B cell (primary cell): Measurements from ENCODE around the gene SPATA6L. TPM values are rescaled to one million over a fixed set of nuclear protein-coding genes. Genes with fewer than 3 reads are reported as not detected.

Source experiments
- ATAC-seq: fragments of 200-7000 bp; cut with Tn5 transposase; one replicate; pipeline ENCODE4 v1.10.0; 2021; ENCODE audit warnings: low read depth, mild to moderate bottlenecking, moderate number of reproducible peaks, moderate library complexity
- CTCF ChIA-PET: fragments of 350-600 bp; sonication (Branson Sonifier 250); formaldehyde crosslinking; loops from one replicate; lab custom pipeline; 2021; ENCODE audit warnings: antibody characterized with exemption, inconsistent platforms; lab: Charles Lee
- POLR2A ChIA-PET: fragments of 350-600 bp; sonication (Branson Sonifier 250); formaldehyde crosslinking; loops from one replicate; lab custom pipeline; 2021; ENCODE audit warnings: antibody characterized with exemption; lab: Charles Lee
- DNase-seq: peaks from one replicate; pipeline ENCODE4 v3.0.0; 2013
- H2AFZ ChIP-seq: 2 replicates; pipeline ENCODE4 v1.6.1; 2012; ENCODE audit warnings: mild to moderate bottlenecking, low read depth, low read length; ENCODE audit not compliant: insufficient read depth, poor library complexity, severe bottlenecking
- H3K27ac ChIP-seq, 2 donors: 1 replicate in 1 of 2; 2 replicates in 1 of 2; pipeline ENCODE4 v1.5.1; 2012 to 2013; ENCODE audit warnings: low read length in 2 of 2, mild to moderate bottlenecking in 2 of 2, moderate library complexity in 1 of 2
- H3K27me3 ChIP-seq, 4 experiments: fragments of 200-600 bp in 1 of 4; sonication (generic) in 1 of 4; replicated peaks in 1 of 4; 1 replicate in 2 of 4; 2 replicates in 2 of 4; pipeline versions ENCODE4 v1.6.1 to v1.7.0; 2013 to 2016; ENCODE audit warnings: low read length in 3 of 4, mild to moderate bottlenecking in 2 of 4, mixed read lengths in 1 of 4, moderate library complexity in 1 of 4; ENCODE audit not compliant: insufficient read depth in 4 of 4, control insufficient read depth in 3 of 4; ENCODE audit errors: control extremely low read depth in 1 of 4
- H3K36me3 ChIP-seq, 2 experiments: replicated peaks in 1 of 2; 1 replicate in 1 of 2; 2 replicates in 1 of 2; pipeline versions ENCODE4 v1.6.1 to v1.7.1; 2013; ENCODE audit warnings: low read length in 1 of 2; ENCODE audit not compliant: insufficient read depth in 2 of 2, control insufficient read depth in 1 of 2; ENCODE audit errors: control extremely low read depth in 1 of 2, extremely low read depth in 1 of 2
- H3K4me1 ChIP-seq, 2 donors: fragments of 200-600 bp in 1 of 2; sonication (generic) in 1 of 2; 1 replicate in 1 of 2; 2 replicates in 1 of 2; pipeline versions ENCODE4 v1.5.1 to v1.6.1; 2013 to 2017; ENCODE audit warnings: low read length in 2 of 2; ENCODE audit not compliant: control insufficient read depth in 2 of 2, insufficient read depth in 2 of 2
- H3K4me2 ChIP-seq: replicated peaks from 2 replicates; pipeline ENCODE3; 2012; ENCODE audit warnings: mild to moderate bottlenecking, low read depth, low read length; ENCODE audit not compliant: poor library complexity, severe bottlenecking
- H3K4me3 ChIP-seq, 5 experiments: fragments of 200-600 bp in 1 of 5; sonication (generic) in 1 of 5; 1 replicate in 3 of 5; 2 replicates in 2 of 5; pipeline versions ENCODE4 v1.5.1 to v1.7.0; 2011 to 2016; ENCODE audit warnings: low read length in 4 of 5, mild to moderate bottlenecking in 4 of 5, low read depth in 2 of 5, control low read depth in 1 of 5, moderate library complexity in 1 of 5; ENCODE audit not compliant: insufficient read depth in 1 of 5; ENCODE audit errors: control extremely low read depth in 1 of 5, extremely low read depth in 1 of 5
- H3K79me2 ChIP-seq: fragments of 200-600 bp; sonication (generic); one replicate; pipeline ENCODE4 v1.6.0; 2016; ENCODE audit warnings: low read length; ENCODE audit not compliant: control insufficient read depth, insufficient read depth
- H3K9ac ChIP-seq: fragments of 200-600 bp; sonication (generic); 2 replicates; pipeline ENCODE4 v1.6.1; 2017; ENCODE audit warnings: mild to moderate bottlenecking, low read length, moderate library complexity
- H3K9me3 ChIP-seq, 3 donors: one replicate each; pipeline versions ENCODE4 v1.6.1 to v1.7.1; 2013; ENCODE audit warnings: low read length in 2 of 3; ENCODE audit not compliant: control insufficient read depth in 2 of 3, insufficient read depth in 1 of 3; ENCODE audit errors: control extremely low read depth in 1 of 3
- H4K20me1 ChIP-seq: 2 replicates; pipeline ENCODE4 v1.6.0; 2012; ENCODE audit warnings: mild to moderate bottlenecking, low read length; ENCODE audit not compliant: insufficient read depth, control insufficient read depth, poor library complexity, severe bottlenecking
- H3K27ac Mint-ChIP-seq: one replicate; pipeline ENCODE4 v1.8.0; 2021; ENCODE audit warnings: mixed read lengths
- H3K27me3 Mint-ChIP-seq: one replicate; pipeline ENCODE4 v1.8.0; 2021; ENCODE audit warnings: mixed read lengths
- H3K4me1 Mint-ChIP-seq: one replicate; pipeline ENCODE4 v1.8.0; 2021; ENCODE audit warnings: mixed read lengths
- H3K4me3 Mint-ChIP-seq: one replicate; pipeline ENCODE4 v1.8.0; 2021; ENCODE audit warnings: mixed read lengths
- H3K9me3 Mint-ChIP-seq: one replicate; pipeline ENCODE4 v1.8.0; 2022; ENCODE audit warnings: mixed read lengths; ENCODE audit not compliant: insufficient read depth
- CTCF ChIP-seq: fragments of 200-600 bp; IDR thresholded peaks from one replicate; pipeline ENCODE4 v1.8.0; 2022; ENCODE audit warnings: antibody characterized with exemption, mild to moderate bottlenecking
- EZH2 ChIP-seq: IDR thresholded peaks from 2 replicates; pipeline ENCODE4 v1.6.1; 2012; ENCODE audit warnings: borderline replicate concordance, low read depth, mild to moderate bottlenecking, moderate library complexity, low read length; ENCODE audit not compliant: insufficient read depth, poor library complexity, severe bottlenecking
- WGBS: methylation state at CpG from one replicate; pipeline ENCODE4 v1.1.5; 2013; ENCODE audit warnings: missing lambda C conversion rate; ENCODE audit not compliant: insufficient coverage; 5-methylcytosine and 5-hydroxymethylcytosine counted together
- intact Hi-C: fragments of 100-400 bp; cut with micrococcal nuclease; formaldehyde crosslinking; loops from one replicate; pipeline ENCODE4 v1.10.0; 2022
- polyA plus RNA-seq: library from polyadenylated mRNA; depleted of rRNA; stranded (reverse); fragments of >200 nt; gene quantifications from 2 replicates; pipeline ENCODE4 v1.2.3, GENCODE V29; 2012
- total RNA-seq, 2 donors: library from RNA; stranded (reverse); fragments of 120-200 nt in 1 of 2; gene quantifications; 1 replicate in 1 of 2; 2 replicates in 1 of 2; pipeline versions ENCODE4 v1.2.3 to v1.2.4, GENCODE V29; 2013 to 2022

Gene SPATA6L
- total and polyA plus RNA-seq, 2 donors (not counting 1 experiment from before 2014, with no cell fraction given) = 0.09 to 1.2 TPM

GRCh38 chr9:4575997-4576396 lies 90.3 kb downstream of the SPATA6L start:
- no peak for ATAC-seq
- Histone ChIP-seq H3K79me2 (no peaks in the 10 kb centered on the region), H2AFZ (no peak overlapping the region), H3K9me3 (no peaks in the 10 kb centered on the region), H3K36me3 (no peaks in the 10 kb centered on the region), H3K27ac (no peak overlapping the region), H3K27me3 (no peaks in the 10 kb centered on the region), H3K4me1 (no peaks in the 10 kb centered on the region), H3K9ac (no peak overlapping the region), H4K20me1 (no peaks in the 10 kb centered on the region), H3K4me2 (no peak overlapping the region), H3K4me3 (no peak overlapping the region)
- WGBS = 90% methylated on average over 4 of the region's 8 CpGs
- CTCF ChIA-PET = no interaction called here
- H3K27ac Mint-ChIP-seq = no peak overlapping the region
- no peak overlapping the region for H3K4me3 Mint-ChIP-seq
- DNase-seq = no peak
- peaks cover 4% of the 10 kb centered on the region for H3K27me3 Mint-ChIP-seq
- POLR2A ChIA-PET = no interaction called here
- intact Hi-C loops = no loop called here
- no peaks in the 10 kb centered on the region for H3K4me1 Mint-ChIP-seq
- TF ChIP-seq CTCF (no peak), EZH2 (no peak)
- no peaks in the 10 kb centered on the region for H3K9me3 Mint-ChIP-seq

DNA sequence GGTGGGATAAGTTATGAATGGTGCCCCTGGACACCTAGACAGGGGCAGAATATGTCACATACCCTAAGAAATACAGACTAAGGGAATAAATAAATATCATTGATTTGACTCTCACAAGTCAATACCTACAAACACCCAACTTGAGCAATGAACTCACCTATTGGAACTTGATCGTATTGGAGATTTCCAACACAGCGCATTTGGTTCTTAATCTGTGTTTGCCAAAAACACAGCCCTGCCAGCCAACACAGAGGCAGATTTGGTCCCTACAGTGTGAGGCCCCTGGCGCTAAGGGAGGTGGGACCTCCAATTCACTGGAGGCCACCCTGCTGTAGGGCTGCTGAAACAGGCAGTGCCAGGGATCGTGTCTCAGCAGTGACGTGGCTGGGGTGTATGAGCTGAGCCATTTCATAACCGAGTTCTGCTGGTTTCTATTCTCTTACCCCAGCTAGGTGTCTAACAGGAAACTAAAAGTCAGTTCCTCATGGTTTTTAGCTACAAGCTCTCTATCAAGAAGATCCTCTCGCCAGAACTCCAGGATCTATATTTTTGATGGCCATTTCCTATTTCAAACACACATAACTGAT lies 91.5 kb downstream of the SPATA6L start:
- ATAC-seq (no peak), DNase-seq (no peak)
- Histone ChIP-seq H3K27me3 (no peaks in the 10 kb centered on the region), H2AFZ (no peak overlapping the region), H3K27ac (no peak overlapping the region), H3K36me3 (no peaks in the 10 kb centered on the region), H3K4me2 (no peak overlapping the region), H3K4me1 (no peaks in the 10 kb centered on the region), H3K9me3 (no peaks in the 10 kb centered on the region), H4K20me1 (no peaks in the 10 kb centered on the region), H3K4me3 (no peak overlapping the region), H3K9ac (no peak overlapping the region), H3K79me2 (no peaks in the 10 kb centered on the region)
- H3K4me3 Mint-ChIP-seq = no peak overlapping the region
- H3K27me3 Mint-ChIP-seq = peaks cover 4% of the 10 kb centered on the region
- TF ChIP-seq EZH2 = no peak
- TF ChIP-seq CTCF = no peak
- H3K9me3 Mint-ChIP-seq = no peaks in the 10 kb centered on the region
- WGBS = 87% methylated on average over 7 of the region's 7 CpGs
- no peak overlapping the region for H3K27ac Mint-ChIP-seq
- no peaks in the 10 kb centered on the region for H3K4me1 Mint-ChIP-seq
- ChIA-PET POLR2A (no interaction called here), CTCF (no interaction called here)
- intact Hi-C loops = no loop called here
